ENCODE measurements around the gene NIT2. TPM values are rescaled to one million over a fixed set of nuclear protein-coding genes. Genes with fewer than 3 reads are reported as not detected.

Gene NIT2
- total and polyA plus RNA-seq, 10 of the 15 experiments (the other 5 are each of a cell fraction or from before 2014, with no cell fraction given) = 49.3 to 215 (median 76.4) TPM

DNA sequence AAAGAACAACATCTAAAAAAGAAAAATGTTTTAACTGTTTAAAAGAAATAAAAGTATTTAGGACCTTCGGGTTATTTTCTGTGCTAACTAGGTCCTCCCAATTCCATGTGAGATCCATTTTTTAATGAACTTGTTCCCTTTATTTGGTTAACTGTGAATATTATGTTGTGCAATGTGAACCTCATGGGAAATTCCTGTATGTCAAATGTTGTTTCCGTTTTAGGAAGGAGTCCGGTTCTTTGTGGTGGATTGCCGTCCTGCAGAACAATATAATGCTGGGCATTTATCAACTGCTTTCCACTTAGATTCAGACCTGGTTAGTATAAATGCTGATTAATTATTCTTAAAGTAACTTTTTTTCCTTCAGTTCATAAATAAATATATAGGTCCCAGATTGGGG is 35.5 kb upstream of the NIT2 start:
- SMC1A ChIA-PET (ENCODE audit: uncharacterized antibody, unreplicated experiment) = no interaction called here
- POLR2A ChIA-PET = no interaction called here
- H3K79me2 ChIP-seq (ENCODE audit: control insufficient read depth, insufficient read depth, low read length) = no peaks in the 10 kb centered on the region
- WGBS (ENCODE audit: insufficient coverage, insufficient replicate concordance, low lambda C conversion rate, missing lambda C conversion rate) = 100% methylated on average over 4 of the region's 4 CpGs
- no peak for DNase-seq (ENCODE audit: low read depth, low spot score)
- H3K27ac ChIP-seq (ENCODE audit: control insufficient read depth, insufficient read depth) = no peak overlapping the region
- peaks cover 0 to 6% of the 10 kb centered on the region in 2 experiments; a peak in 3 of 4 replicates for H3K36me3 ChIP-seq (ENCODE audit: control insufficient read depth in 2 of 2, insufficient read depth in 2 of 2, low read length in 1 of 2)
- FAIRE-seq = no peak
- H3K9ac ChIP-seq (ENCODE audit: control insufficient read depth, insufficient read depth, low read length) = no peak overlapping the region
- no TSS peak for BruUV-seq (replicated peaks)
- no peaks in the 10 kb centered on the region for H3K9me3 ChIP-seq (replicated peaks; ENCODE audit: control insufficient read depth, insufficient read depth, low read length)
- CTCF ChIA-PET = interaction anchor here (0.6 kb wide), 1 partner anchor 416 kb away, joined by 4 read pairs; no protein-coding TSS in a partner anchor
- no peak overlapping the region for H3K4me3 ChIP-seq
- no peak overlapping the region for H2AFZ ChIP-seq (ENCODE audit: control insufficient read depth, low read depth, low read length)
- no peaks in the 10 kb centered on the region for H3K4me1 ChIP-seq (ENCODE audit: control insufficient read depth, insufficient read depth, low read length)
- H3K27me3 ChIP-seq (replicated peaks in 1 of 2; ENCODE audit: control insufficient read depth in 2 of 2, insufficient read depth in 2 of 2, low read length in 1 of 2) = no peaks in the 10 kb centered on the region
- H3K4me2 ChIP-seq (ENCODE audit: control insufficient read depth, insufficient read depth) = no peak overlapping the region
- no peak for ATAC-seq
- in situ Hi-C loops (cut with MboI) (no loop called here), intact Hi-C loops (cut with micrococcal nuclease; ENCODE audit: unreplicated experiment) (no loop called here)
- no peak for TF ChIP-seq EZH2 (IDR thresholded peaks at IDR 0.05; ENCODE audit: borderline replicate concordance, control insufficient read depth, low read depth, low read length)
- RAD21 ChIA-PET (ENCODE audit: unreplicated experiment) = no interaction called here
- no peaks in the 10 kb centered on the region for H4K20me1 ChIP-seq (ENCODE audit: control insufficient read depth, insufficient read depth)

- Histone ChIP-seq H3K4me3 (no peak overlapping the region), H3K9me3 (replicated peaks; ENCODE audit: control insufficient read depth, insufficient read depth, low read length) (no peaks in the 10 kb centered on the region), H3K36me3 (ENCODE audit: control insufficient read depth in 2 of 2, insufficient read depth in 2 of 2, low read length in 1 of 2) (peaks cover 0 to 2% of the 10 kb centered on the region in 2 experiments; a peak in 1 of 4 replicates), H3K79me2 (ENCODE audit: control insufficient read depth, insufficient read depth, low read length) (no peaks in the 10 kb centered on the region), H2AFZ (ENCODE audit: control insufficient read depth, low read depth, low read length) (no peak overlapping the region), H3K4me1 (ENCODE audit: control insufficient read depth, insufficient read depth, low read length) (no peaks in the 10 kb centered on the region), H3K27ac (ENCODE audit: control insufficient read depth, insufficient read depth) (no peak overlapping the region), H3K27me3 (replicated peaks in 1 of 2; ENCODE audit: control insufficient read depth in 2 of 2, insufficient read depth in 2 of 2, low read length in 1 of 2) (no peaks in the 10 kb centered on the region), H3K9ac (ENCODE audit: control insufficient read depth, insufficient read depth, low read length) (no peak overlapping the region), H4K20me1 (ENCODE audit: control insufficient read depth, insufficient read depth) (no peaks in the 10 kb centered on the region), H3K4me2 (ENCODE audit: control insufficient read depth, insufficient read depth) (no peak overlapping the region)
- BruUV-seq (replicated peaks) = no TSS peak
- in situ Hi-C loops (cut with MboI) (no loop called here), intact Hi-C loops (cut with micrococcal nuclease; ENCODE audit: unreplicated experiment) (no loop called here)
- RAD21 ChIA-PET (ENCODE audit: unreplicated experiment) = no interaction called here
- FAIRE-seq (no peak), ATAC-seq (no peak), DNase-seq (ENCODE audit: low read depth, low spot score) (no peak)
- CTCF ChIA-PET = interaction anchor here (1.2 to 1.4 kb wide), 3 partner anchors 13 to 156 kb away, joined by 3 to 4 read pairs (median 4); no protein-coding TSS in a partner anchor
- WGBS (ENCODE audit: insufficient coverage, insufficient replicate concordance, low lambda C conversion rate, missing lambda C conversion rate) = 100% methylated on average over 1 of the region's 1 CpG
- POLR2A ChIA-PET = no interaction called here
- TF ChIP-seq KLF5 (IDR thresholded peaks at IDR 0.05; ENCODE audit: partially characterized antibody) (no peak), NR2F1 (conservative IDR thresholded peaks at IDR 0.05) (no peak), TAF1 (IDR thresholded peaks at IDR 0.05; ENCODE audit: borderline replicate concordance, low read depth, low read length) (no peak), CEBPB (IDR thresholded peaks at IDR 0.05; ENCODE audit: borderline replicate concordance in 1 of 2, low read depth in 2 of 2, low read length in 2 of 2) (no peak), ZZZ3 (IDR thresholded peaks at IDR 0.05; ENCODE audit: control insufficient read depth, insufficient read length, low read depth) (no peak), POLR2AphosphoS2 (IDR thresholded peaks at IDR 0.05; ENCODE audit: low read depth, low read length) (no peak), YY1 (IDR thresholded peaks at IDR 0.05; ENCODE audit: low read depth, low read length) (no peak)
- SMC1A ChIA-PET (ENCODE audit: uncharacterized antibody, unreplicated experiment) = interaction anchor here (0.8 to 1.3 kb wide), 3 partner anchors 9 to 159 kb away, joined by 3 to 4 read pairs (median 3); no protein-coding TSS in a partner anchor
Observed at GRCh38 chr3:100306695-100307094, 27.9 kb upstream of the NIT2 start.
